ENCODE data around the gene ABTB2.
"Not testable (repeated sequence)": the region's sequence is repeated elsewhere in the genome, so short reads cannot be mapped to it uniquely, and the experiment has no call there.

ABTB2 gene

GRCh38 chr11:34357701-34358257 lies at the start of gene ABTB2:
TSS of gene ABTB2 (minus strand) at chr11:34358010.
- peak; percentile 96 for DNase-seq

DNA sequence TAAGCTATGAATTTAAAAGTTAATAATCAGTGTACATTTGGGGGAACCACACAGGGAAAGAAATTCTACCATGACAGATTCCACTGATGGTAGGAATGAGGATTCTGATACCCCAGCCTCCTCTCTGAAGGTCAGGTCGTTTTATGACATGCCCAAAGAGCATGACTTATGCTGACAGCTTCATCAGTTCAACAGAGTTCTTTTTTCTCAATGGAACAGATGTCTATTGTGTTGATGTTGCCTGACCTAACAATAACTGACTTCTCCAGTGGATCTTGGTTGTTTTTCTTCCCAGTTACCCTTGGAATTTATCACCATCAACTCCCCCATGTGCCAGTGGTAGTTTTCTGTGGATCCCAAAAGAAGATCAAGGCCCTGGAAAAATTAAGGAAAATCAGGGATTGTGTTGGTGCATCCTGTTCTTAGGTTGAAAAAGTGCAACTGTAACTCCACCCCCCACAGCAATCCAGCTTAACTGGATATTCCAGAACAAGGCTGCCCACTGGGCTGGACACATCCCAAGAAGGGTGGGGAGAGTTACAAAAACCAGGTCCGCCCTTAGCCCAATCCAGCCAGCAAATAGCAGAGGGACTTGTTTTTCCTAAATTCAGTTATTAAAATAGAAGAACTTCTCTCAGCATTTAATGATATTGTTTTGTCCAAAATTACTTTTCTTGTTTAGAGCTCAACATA lies 49.5 kb upstream of the ABTB2 start:
- DNase-seq = no peak

DNA sequence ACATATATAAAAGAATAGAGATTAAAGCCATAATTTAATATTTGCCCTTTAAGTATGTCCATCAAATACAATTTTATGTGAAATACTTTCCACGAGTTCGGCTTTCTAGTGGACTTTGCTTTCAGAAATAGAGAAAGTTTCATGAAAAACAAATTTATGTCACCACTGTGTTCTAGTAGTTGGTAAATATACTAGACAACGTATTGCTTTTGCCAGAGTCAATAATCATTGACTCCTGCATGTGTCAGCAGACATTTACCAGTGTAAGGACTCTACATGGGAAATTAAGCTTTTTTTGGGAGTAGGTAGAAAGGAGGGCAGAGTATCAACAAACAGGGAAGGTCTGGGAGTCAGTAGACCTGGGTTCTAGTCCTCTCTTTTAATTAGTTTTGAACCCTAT lies 48.6 kb upstream of the ABTB2 start:
- DNase-seq = no peak

DNA sequence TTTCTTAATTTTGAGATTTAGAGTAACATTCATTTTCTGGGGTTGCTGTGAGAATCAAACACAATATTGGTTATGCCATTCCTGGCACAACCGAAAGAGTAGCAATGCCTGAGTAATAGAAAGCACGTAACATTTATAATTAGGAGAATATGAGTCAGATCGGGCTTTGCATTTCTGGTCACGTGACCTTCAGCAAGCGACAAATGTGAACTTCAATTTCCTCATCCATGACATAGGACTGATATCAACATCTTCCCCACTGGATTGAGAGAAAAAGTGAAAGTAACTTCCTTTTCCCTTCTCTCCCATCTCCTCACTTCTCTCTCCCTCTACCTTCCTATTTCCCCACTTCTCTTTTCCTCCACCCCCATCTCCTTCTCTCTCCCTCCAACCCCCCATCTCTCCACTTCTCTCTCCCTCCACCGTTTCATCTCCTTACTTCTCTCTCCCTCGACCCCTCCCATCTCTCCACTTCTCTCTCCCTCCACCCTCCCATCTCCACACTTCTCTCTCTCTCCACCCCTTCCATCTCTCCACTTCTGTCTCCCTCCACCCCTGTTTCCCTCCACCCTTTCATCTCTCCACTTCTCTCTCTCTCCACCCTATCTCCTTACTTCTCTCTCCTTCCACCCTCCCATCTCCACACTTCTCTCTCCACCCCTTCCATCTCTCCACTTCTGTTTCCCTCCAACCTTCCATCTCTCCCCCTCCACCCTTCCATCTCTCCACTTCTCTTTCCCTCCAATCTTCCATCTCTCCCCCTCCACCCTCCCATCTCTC lies 47.5 kb upstream of the ABTB2 start:
- DNase-seq = no peak

DNA sequence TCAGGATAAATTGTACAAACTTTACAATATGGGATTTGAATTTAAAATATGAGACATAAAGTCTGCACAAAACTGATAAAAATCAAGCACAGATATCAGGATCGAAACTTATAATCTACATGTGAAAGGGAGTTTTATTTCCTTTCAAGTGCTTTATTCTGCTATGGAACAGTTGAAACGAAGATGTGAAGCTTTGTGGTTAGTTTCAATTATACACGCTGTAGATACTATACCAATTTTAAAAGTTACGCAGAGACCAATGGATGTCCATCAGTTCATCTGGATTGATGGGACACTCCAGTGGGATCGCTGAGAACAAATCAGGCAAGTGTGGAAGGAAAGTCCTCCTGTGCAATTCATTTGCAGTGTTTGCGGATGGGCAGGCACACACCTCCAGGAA lies 46.5 kb upstream of the ABTB2 start:
- no peak for DNase-seq

GRCh38 chr11:34403431-34403830 lies 45.6 kb upstream of the ABTB2 start:
- no peak for DNase-seq

DNA sequence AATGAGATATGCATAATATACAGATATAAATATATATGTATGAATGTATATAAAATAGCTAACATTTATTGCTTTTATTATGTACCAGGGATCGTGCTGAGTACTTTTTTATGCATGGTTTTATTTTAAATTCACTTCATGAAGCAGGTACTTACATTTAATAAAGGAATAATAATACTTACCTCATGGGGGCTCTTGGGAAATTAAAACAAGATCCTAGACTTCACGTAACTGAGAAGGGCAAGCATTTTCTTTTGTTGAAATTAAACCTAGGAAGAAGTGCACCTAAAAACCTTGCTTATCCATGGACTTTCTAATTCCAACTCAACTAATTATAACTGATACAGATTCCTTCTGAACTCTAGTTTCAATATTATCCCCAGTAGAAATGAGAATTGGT lies 40.0 kb upstream of the ABTB2 start:
- no peak for DNase-seq

GRCh38 chr11:34397120-34397519 lies 39.3 kb upstream of the ABTB2 start:
- no peak for DNase-seq

DNA sequence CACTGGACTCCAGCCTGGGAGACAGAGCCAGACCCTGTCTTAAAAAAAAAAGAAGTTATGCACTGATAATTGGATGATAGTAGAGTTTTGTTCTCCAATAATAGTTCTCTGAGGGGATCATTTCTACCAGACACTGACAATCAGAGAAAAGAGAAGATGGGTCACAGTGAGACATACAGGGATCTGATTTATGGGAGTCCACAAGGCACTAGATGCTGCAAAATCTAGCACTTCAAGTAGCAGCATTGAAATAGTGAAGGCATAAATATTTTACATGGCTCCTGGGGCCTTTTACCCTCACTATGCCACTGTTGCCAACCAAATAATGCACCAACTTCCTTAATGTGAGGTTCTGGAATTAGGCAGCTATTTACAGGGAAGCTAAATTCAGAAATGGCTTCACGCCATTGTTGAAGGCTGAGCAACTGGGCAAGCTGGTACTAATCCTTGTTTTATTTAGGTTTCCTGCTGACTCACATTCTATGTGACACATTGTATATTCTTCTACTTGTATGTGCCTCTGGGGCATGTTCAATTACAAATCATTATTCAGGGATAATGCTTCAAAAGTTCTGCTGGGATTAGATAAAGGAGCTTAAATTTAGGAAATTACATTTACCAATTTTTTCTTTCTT lies 38.2 kb upstream of the ABTB2 start:
- DNase-seq = no peak

DNA sequence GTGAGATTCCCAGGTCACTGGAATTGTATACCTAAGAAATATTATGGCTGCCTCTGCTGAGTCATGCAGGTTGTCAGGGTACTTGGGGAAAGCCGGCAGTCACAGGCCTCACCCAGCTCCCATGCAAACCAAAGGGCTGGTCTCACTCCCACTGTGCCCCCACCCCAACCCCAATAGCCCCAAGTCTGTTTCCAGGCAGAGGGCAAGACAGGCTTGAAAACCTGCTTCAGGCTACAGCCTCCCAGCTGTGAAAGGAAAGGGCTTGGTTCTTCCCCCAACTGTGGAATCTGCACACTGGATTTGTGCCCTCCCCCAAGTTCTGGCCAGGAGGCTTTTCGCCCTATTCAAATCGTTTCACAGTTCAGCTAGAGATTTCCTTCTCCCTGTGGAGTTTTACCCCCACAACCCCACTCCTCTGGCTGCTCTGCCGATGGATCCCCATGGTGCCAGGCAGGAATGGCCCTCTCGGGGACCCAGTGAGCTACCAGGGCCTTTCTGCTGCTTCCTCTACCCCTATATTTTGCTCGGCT lies 37.0 kb upstream of the ABTB2 start:
- no peak for DNase-seq

GRCh38 chr11:34387653-34388052 lies 29.8 kb upstream of the ABTB2 start:
- no peak for DNase-seq

- DNase-seq = not testable (repeated sequence)
Measured at GRCh38 chr11:34386356-34386755, 28.5 kb upstream of the ABTB2 start.

GRCh38 chr11:34382532-34383276 lies 24.9 kb upstream of the ABTB2 start:
- DNase-seq = no peak

DNA sequence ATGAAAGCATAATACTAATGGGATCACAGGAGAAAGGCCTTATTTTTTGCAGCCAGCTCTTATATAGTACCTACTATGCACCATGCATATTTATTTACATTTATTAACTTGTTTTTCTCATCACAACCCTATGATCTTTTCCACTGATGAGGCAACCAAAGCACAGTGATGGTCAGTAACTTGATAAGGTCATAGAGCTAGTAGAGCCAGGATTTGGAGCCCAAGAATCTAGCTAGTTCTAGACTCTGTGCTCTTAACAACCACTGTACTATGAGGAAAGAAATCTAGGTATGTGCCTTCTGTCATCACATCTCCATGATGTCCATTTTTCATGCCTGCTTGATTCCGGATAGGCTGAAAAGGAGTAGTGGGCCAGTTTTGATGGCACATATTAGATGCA lies 24.0 kb upstream of the ABTB2 start:
- DNase-seq = no peak

- DNase-seq = no peak
Measured at GRCh38 chr11:34380696-34381095, 22.9 kb upstream of the ABTB2 start.

DNA sequence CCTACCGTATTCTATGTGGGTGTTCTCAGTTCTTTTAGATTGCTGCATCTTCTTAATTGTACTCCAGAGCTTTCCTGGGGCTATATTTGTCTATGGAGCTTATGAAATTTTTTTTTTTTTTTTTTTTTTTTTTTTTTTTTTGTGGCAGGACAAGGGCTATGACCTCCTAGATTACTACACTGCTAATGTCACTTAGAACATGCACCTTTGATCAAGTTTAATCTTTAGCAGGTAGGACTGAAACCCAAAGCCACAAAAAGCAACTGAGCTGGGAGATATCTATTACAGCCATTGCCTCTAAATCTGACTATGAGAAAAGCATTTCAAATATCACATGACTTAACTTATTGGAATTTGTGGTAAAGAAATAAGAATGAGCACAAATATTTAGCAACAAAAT lies 21.7 kb upstream of the ABTB2 start:
- DNase-seq = no peak

DNA sequence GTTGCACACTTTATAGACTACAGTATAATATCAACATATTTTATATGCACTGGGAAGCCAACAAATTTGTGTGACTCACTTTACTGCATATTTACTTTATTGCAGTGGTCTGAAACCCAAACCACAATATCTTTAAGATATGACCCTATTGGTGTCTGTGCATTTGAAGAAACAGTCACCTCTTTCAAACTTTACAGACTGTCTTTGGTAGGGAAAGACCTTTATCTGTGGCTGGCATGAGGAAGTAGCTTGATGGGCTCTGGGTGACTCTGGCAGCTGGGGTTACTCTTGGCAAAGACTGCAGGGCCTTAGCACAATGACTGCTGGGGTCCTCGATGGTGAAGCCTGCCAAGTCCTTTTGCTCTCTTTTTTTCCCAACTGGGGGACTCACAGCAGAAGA lies 21.3 kb upstream of the ABTB2 start:
- DNase-seq = no peak

DNA sequence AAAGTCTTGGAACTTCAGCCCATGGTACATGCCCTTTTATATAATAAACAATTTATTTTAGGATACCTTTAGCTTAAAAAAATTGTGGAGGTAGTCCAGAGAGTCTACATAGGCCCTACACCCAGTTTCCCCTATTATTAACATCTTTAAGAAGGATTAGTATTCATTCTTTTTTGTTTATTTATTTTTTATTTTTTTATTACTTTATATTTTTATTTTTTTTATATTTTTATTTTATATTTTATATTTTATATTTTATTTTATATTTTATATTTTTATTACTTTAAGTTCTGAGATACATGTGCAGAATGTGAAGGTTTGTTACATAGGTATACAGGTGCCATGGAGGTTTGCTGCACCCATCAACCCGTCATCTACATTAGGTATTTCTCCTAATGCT lies 15.9 kb upstream of the ABTB2 start:
- no peak for DNase-seq

GRCh38 chr11:34366522-34366921 lies 8.7 kb upstream of the ABTB2 start:
- DNase-seq = no peak

- no peak for DNase-seq
Measured at GRCh38 chr11:34364102-34364501, 6.3 kb upstream of the ABTB2 start.

DNA sequence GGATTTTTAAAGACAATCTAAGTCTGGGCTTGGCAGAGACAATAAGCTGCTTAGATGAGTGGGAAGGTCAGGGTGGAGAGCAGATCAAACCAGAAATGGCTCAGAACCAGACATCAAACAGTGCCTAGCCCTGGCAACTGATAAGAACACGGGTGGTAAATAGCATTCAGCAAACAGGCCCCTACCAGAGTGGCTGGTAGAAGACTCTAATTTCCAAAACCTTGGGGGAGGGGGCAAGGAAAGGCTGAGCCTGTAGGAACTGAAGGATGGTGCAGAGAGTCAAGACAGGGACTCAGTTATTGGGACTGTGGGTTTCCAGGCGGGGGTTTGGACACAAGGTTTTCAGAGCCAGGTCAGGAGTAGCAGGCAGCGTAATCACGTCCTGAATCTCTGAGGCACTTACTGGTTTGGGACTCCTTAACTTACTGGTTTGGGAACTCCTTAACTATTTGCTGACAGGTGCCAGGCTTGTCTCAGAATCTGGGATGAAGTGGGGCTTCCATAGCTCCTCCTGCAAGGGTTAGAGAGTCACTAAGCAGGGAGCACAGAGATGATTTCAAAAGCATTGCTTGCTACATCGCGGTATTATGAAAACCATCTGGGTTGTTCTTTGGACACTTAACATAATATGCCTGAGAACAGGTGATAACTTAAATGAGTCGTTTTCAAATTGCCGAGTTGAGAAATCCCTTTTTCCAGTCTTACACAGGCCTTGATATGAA lies 5.7 kb upstream of the ABTB2 start:
- DNase-seq = no peak

- DNase-seq = no peak
Measured at GRCh38 chr11:34360046-34360445, 2.2 kb upstream of the ABTB2 start.

All from stimulated activated CD4-positive, alpha-beta T cell treated with anti-CD3 and anti-CD28 coated beads, Interleukin-12 subunit alpha, Interleukin-12 subunit beta, amount 100 ng/mL, for 4 hours (primary cell).